GM10266 (cell line): ENCODE results near the gene FGF23.

ENCODE experiments used
- DNase-seq: peaks from one replicate; pipeline ENCODE4 v3.0.0; 2012; ENCODE audit errors: extremely low spot score
- TF ChIP-seq, protein P1 (sequence below): IDR thresholded peaks from 2 replicates; pipeline ENCODE4 v1.5.1; 2012; ENCODE audit warnings: mild to moderate bottlenecking, low read depth; ENCODE audit not compliant: control insufficient read depth, insufficient read depth; ENCODE audit errors: missing control alignments

The FGF23 gene

GRCh38 chr12:4331221-4331620 is 48.3 kb downstream of the FGF23 start:
- TF ChIP-seq, protein P1, sequence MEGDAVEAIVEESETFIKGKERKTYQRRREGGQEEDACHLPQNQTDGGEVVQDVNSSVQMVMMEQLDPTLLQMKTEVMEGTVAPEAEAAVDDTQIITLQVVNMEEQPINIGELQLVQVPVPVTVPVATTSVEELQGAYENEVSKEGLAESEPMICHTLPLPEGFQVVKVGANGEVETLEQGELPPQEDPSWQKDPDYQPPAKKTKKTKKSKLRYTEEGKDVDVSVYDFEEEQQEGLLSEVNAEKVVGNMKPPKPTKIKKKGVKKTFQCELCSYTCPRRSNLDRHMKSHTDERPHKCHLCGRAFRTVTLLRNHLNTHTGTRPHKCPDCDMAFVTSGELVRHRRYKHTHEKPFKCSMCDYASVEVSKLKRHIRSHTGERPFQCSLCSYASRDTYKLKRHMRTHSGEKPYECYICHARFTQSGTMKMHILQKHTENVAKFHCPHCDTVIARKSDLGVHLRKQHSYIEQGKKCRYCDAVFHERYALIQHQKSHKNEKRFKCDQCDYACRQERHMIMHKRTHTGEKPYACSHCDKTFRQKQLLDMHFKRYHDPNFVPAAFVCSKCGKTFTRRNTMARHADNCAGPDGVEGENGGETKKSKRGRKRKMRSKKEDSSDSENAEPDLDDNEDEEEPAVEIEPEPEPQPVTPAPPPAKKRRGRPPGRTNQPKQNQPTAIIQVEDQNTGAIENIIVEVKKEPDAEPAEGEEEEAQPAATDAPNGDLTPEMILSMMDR = no peak
- no peak for DNase-seq

DNA sequence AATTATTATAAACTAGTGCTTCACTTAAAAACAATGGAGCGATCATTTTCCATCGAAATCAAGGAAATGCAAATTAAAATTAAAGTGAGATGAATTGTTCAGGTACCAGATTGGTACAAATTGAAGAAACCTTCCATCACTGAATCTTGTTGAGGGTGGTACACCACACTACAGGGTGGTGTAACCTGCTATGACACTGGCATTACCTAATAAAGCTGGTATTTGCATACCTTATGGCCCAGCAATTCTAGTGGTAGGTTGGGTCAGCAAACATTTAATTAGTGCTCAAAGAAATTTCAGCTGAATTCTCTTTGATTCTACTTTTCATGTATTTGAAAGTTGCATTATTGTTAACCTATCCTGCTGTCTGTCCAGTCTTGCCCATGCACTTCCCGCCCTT is 49.3 kb downstream of the FGF23 start:
- TF ChIP-seq, protein P1 = no peak
- no peak for DNase-seq

DNA sequence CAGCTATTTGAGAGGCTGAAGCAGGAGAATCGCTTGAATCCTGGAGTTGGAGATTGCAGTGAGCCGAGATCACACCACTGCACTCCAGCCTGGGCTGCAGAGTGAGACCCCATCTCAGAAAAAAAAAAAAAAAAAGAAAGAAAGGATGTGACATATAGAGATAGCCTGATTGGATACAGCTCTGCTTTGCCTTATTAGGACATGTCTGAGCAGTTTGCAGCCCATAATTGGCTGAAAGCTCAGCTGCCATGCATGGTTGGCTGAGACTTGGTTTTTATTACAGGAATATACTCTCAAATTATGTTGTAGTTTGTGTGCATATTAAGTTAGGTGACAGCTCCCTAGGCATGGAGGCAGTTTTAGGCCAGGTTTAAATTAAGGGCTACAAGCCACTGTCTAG is 52.2 kb downstream of the FGF23 start:
- TF ChIP-seq, protein P1 = no peak
- DNase-seq = no peak

GRCh38 chr12:4325966-4326365 is 53.5 kb downstream of the FGF23 start:
- TF ChIP-seq, protein P1 = no peak

GRCh38 chr12:4324366-4324765 is 55.1 kb downstream of the FGF23 start:
- no peak for DNase-seq
- TF ChIP-seq, protein P1 = no peak

More at GRCh38 chr12:4325966-4326365, 53.5 kb downstream of the FGF23 start:
- DNase-seq = no peak

GRCh38 chr12:4323396-4323795 is 56.1 kb downstream of the FGF23 start:
- TF ChIP-seq, protein P1 = no peak
- DNase-seq = peak; percentile 33

DNA sequence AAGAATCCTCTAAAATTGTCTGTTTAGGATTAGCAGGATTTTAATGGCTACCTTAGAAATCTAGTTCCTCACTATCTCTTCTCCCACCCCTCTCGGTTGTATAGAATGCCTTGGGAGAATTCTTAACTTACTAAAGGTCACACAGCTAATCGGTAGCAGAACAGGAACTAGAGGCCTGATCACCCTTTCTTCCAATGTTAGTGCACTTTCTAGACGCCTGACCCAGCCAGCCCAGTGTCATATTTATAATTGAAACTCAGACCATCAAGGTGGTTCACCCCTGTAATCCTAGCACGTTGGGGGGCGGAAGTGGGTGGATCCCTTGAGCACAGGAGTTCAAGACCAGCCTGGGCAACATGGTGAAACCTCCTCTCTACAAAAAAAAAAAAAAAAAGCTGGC is 56.8 kb downstream of the FGF23 start:
- peak; percentile 32 for DNase-seq
- TF ChIP-seq, protein P1 = no peak
